NCI-H748 (cell line): ENCODE data around the gene L3MBTL3.
A peak's percentile ranks its signal among the peaks of the same experiment; 100 is the strongest.

Experiments
- DNase-seq: peaks from one replicate; lab custom pipeline; 2025; ENCODE audit not compliant: unreplicated experiment; lab: John Stamatoyannopoulos, UW

L3MBTL3 gene

GRCh38 chr6:130018292-130018743, at the start of gene L3MBTL3:
TSS of gene L3MBTL3 (plus strand) at chr6:130018581. CDS start at chr6:130042700, 24,119 bp downstream.
- DNase-seq: peak; percentile 89

- no peak for DNase-seq
These were observed 49.3 kb upstream of the L3MBTL3 start for GRCh38 chr6:129969064-129969463.

GRCh38 chr6:129976110-129976509, 42.3 kb upstream of the L3MBTL3 start:
- DNase-seq: no peak

GRCh38 chr6:129978148-129978916, 40.0 kb upstream of the L3MBTL3 start:
- DNase-seq: no peak

GRCh38 chr6:129980821-129981220, 37.6 kb upstream of the L3MBTL3 start:
- DNase-seq: no peak

GRCh38 chr6:129981598-129981997, 36.8 kb upstream of the L3MBTL3 start:
- DNase-seq: no peak

GRCh38 chr6:129989396-129989795, 29.0 kb upstream of the L3MBTL3 start:
- no peak for DNase-seq

GRCh38 chr6:129992881-129993280, 25.5 kb upstream of the L3MBTL3 start:
- DNase-seq: no peak

- no peak for DNase-seq
These were observed 24.0 kb upstream of the L3MBTL3 start for GRCh38 chr6:129994410-129994809.

- peak; percentile 26 for DNase-seq
These were observed 22.0 kb upstream of the L3MBTL3 start for GRCh38 chr6:129996387-129996786.

- DNase-seq: no peak
These were observed 17.6 kb upstream of the L3MBTL3 start for GRCh38 chr6:130000526-130001421.

- no peak for DNase-seq
These were observed 10.0 kb upstream of the L3MBTL3 start for GRCh38 chr6:130008236-130008873.

GRCh38 chr6:130009146-130009545, 9.2 kb upstream of the L3MBTL3 start:
- DNase-seq: no peak

GRCh38 chr6:130010387-130010786, 8.0 kb upstream of the L3MBTL3 start:
- DNase-seq: no peak

GRCh38 chr6:130012728-130013127, 5.7 kb upstream of the L3MBTL3 start:
- DNase-seq: no peak

- peak; percentile 45 for DNase-seq
These were observed 454 bp downstream of the L3MBTL3 start for GRCh38 chr6:130018744-130019325.

- peak; percentile 59 for DNase-seq
These were observed 1.1 kb downstream of the L3MBTL3 start for GRCh38 chr6:130019326-130020072.

GRCh38 chr6:130020073-130020906, 1.9 kb downstream of the L3MBTL3 start:
- DNase-seq: peak; percentile 32

GRCh38 chr6:130020907-130021629, 2.7 kb downstream of the L3MBTL3 start:
- DNase-seq: peak; percentile 79
